ENCODE data around the gene ANKRD55. TPM values are rescaled to one million over a fixed set of nuclear protein-coding genes. Genes with fewer than 3 reads are reported as not detected.
A peak's percentile ranks its signal among the peaks of the same experiment; 100 is the strongest.
"Not testable (repeated sequence)": the region's sequence is repeated elsewhere in the genome, so short reads cannot be mapped to it uniquely, and the experiment has no call there.

The ANKRD55 gene
- total RNA-seq, 4 donors from 2014 or later, result 0.09 TPM; not detected in 3

DNA sequence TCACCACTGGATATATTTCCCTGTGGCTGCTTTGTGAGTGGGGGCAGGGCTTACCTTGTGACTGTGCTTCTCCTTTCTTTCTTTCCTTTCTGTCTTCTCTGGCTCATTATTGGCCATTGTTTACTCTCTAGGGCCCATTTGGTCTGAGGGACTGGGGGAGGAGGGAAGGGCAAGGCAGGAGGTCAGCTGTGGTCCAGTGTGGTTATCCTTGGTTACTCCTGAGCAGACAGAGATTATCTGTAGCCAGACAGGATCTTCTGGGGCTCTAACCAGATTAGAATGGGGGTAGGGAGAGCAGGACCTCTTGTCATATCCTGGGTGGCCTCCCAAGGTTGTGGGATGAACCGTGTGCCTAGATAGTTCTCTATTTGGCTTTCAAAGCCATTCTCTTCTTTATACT lies 71.2 kb downstream of the ANKRD55 start:
- Histone ChIP-seq H3K4me1 (peaks cover 0 to 4% (median 0%) of the 10 kb centered on the region in 3 donors), H3K9me3 (no peaks in the 10 kb centered on the region), H3K27me3 (peaks cover 0 to 3% (median 0%) of the 10 kb centered on the region in 4 donors), H3K4me3 (no peak overlapping the region), H3K36me3 (no peaks in the 10 kb centered on the region), H3K27ac (no peak overlapping the region)
- WGBS, 2 donors, result 80% methylated on average over 1 of the region's 1 CpG
- no peak for TF ChIP-seq POLR2A (IDR thresholded peaks at IDR 0.05)
- TF ChIP-seq, protein P1, sequence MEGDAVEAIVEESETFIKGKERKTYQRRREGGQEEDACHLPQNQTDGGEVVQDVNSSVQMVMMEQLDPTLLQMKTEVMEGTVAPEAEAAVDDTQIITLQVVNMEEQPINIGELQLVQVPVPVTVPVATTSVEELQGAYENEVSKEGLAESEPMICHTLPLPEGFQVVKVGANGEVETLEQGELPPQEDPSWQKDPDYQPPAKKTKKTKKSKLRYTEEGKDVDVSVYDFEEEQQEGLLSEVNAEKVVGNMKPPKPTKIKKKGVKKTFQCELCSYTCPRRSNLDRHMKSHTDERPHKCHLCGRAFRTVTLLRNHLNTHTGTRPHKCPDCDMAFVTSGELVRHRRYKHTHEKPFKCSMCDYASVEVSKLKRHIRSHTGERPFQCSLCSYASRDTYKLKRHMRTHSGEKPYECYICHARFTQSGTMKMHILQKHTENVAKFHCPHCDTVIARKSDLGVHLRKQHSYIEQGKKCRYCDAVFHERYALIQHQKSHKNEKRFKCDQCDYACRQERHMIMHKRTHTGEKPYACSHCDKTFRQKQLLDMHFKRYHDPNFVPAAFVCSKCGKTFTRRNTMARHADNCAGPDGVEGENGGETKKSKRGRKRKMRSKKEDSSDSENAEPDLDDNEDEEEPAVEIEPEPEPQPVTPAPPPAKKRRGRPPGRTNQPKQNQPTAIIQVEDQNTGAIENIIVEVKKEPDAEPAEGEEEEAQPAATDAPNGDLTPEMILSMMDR (IDR thresholded peaks at IDR 0.05), result no peak
- intact Hi-C loops (cut with DNase I), result no loop called here
- DNase-seq, result no peak

DNA sequence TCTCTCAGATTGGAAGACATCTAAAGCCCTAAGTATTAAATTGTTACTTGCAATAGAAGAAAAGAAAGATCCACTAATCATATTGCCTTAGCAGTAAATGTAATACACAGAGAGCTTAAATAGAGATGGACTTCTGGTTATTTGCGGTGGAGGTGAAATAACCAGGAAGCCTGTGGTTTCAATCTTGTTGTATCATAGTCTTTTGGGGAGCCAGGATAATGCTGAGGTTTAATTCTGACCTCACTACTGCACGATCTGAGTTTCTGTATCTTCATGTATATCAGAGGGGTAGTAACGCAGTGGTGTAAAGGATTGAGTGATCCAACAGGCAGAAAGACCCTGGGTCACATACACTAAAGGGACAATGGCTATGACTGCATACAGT lies 71.7 kb downstream of the ANKRD55 start:
- Histone ChIP-seq H3K36me3 (no peaks in the 10 kb centered on the region), H3K27me3 (peaks cover 0 to 3% (median 0%) of the 10 kb centered on the region in 4 donors), H3K4me1 (peaks cover 0 to 4% (median under 1%) of the 10 kb centered on the region in 3 donors), H3K4me3 (no peak overlapping the region), H3K27ac (no peak overlapping the region), H3K9me3 (no peaks in the 10 kb centered on the region)
- WGBS, 2 donors, result 74 to 84% methylated on average over 3 of the region's 3 CpGs
- intact Hi-C loops (cut with DNase I), result no loop called here
- TF ChIP-seq, protein P1 (IDR thresholded peaks at IDR 0.05), result no peak
- TF ChIP-seq POLR2A (IDR thresholded peaks at IDR 0.05), result no peak
- no peak for DNase-seq

- H3K4me3 ChIP-seq, result no peak overlapping the region
- DNase-seq, result no peak
- intact Hi-C loops (cut with DNase I), result no loop called here
- WGBS, 2 donors, result 78 to 100% methylated on average over 2 to 3 of the region's 4 CpGs
- TF ChIP-seq POLR2A (IDR thresholded peaks at IDR 0.05), result no peak
- TF ChIP-seq, protein P1 (IDR thresholded peaks at IDR 0.05), result no peak
- no peaks in the 10 kb centered on the region for H3K9me3 ChIP-seq
- H3K27me3 ChIP-seq, result peaks cover 0 to 3% (median 0%) of the 10 kb centered on the region in 4 donors
- no peaks in the 10 kb centered on the region for H3K36me3 ChIP-seq
- H3K4me1 ChIP-seq, result peaks cover 0 to 6% (median 4%) of the 10 kb centered on the region in 3 donors
- no peak overlapping the region for H3K27ac ChIP-seq
Measured at GRCh38 chr5:56160723-56161438, 72.2 kb downstream of the ANKRD55 start.

GRCh38 chr5:56159521-56159947 lies 73.6 kb downstream of the ANKRD55 start:
- H3K4me3 ChIP-seq, result no peak overlapping the region
- TF ChIP-seq POLR2A (IDR thresholded peaks at IDR 0.05), result no peak
- TF ChIP-seq, protein P1 (IDR thresholded peaks at IDR 0.05), result no peak
- intact Hi-C loops (cut with DNase I), result no loop called here
- 75 to 76% methylated on average over 4 to 7 of the region's 7 CpGs for WGBS, 2 donors
- DNase-seq, result no peak
- no peaks in the 10 kb centered on the region for H3K36me3 ChIP-seq
- H3K27ac ChIP-seq, result peak overlapping the region in 1 of 4 donors; percentile 44
- no peaks in the 10 kb centered on the region for H3K9me3 ChIP-seq
- H3K4me1 ChIP-seq, result peaks cover 0 to 13% (median 3%) of the 10 kb centered on the region in 3 donors
- peaks cover 0 to 3% (median 0%) of the 10 kb centered on the region in 4 donors for H3K27me3 ChIP-seq

DNA sequence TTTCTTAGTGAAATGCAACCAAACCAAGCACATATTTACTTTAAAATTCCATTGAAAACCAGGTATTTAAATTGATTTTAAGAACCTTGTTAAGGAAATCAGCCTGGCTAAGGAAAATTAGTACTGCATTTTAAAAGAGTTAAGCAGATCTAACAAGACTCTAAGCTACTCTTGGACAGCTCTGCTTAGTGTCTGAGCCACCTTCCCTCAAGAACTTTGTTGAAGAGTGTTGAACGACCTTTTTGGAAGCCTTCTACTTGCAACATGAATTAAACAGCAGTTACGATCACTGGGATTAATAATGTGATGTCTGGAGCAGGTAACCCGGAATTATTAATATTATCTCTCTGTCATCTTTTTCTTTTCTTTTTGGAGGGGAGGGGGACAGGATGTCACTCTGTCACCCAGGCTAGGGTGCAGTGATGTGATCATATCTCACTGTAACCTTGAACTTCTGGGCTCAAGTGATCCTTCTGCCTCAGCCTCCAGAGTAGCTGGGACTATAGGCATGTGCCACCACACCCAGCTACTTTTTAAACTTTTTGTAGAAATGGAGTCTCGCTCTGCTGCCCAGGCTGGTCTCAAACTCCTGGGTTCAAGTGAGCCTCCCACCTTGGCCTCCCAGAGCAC lies 74.7 kb downstream of the ANKRD55 start:
- peaks cover 0 to 13% (median 0%) of the 10 kb centered on the region in 3 donors for H3K4me1 ChIP-seq
- intact Hi-C loops (cut with DNase I), result no loop called here
- TF ChIP-seq POLR2A (IDR thresholded peaks at IDR 0.05), result no peak
- TF ChIP-seq, protein P1 (IDR thresholded peaks at IDR 0.05), result no peak
- no peak for DNase-seq
- H3K27ac ChIP-seq, result no peak overlapping the region
- H3K27me3 ChIP-seq, result peaks cover 0 to 3% (median 0%) of the 10 kb centered on the region in 4 donors
- H3K9me3 ChIP-seq, result no peaks in the 10 kb centered on the region
- WGBS, 2 donors, result 83 to 93% methylated on average over 4 of the region's 4 CpGs
- H3K36me3 ChIP-seq, result no peaks in the 10 kb centered on the region
- H3K4me3 ChIP-seq, result no peak overlapping the region

DNA sequence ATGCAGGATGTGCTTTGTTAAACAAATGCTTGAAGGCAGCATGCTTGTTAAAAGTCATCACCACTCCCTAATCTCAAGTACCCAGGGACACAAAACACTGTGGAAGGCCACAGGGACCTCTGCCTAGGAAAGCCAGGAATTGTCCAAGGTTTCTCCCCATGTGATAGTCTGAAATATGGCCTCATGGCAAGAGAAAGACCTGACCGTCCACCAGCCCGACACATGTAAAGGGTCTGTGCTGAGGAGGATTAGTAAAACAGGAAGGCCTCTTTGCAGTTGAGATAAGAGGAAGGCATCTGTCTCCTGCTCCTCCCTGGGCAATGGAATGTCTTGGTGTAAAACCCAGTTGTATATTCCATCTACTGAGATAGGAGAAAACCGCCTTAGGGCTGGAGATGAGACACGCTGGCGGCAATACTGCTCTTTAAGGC lies 75.9 kb downstream of the ANKRD55 start:
- intact Hi-C loops (cut with DNase I); H3K27ac ChIP-seq; H3K9me3 ChIP-seq; H3K4me3 ChIP-seq; DNase-seq; H3K27me3 ChIP-seq; H3K36me3 ChIP-seq: not testable (repeated sequence)
- peaks cover 0 to 13% (median 0%) of the 10 kb centered on the region in 3 donors for H3K4me1 ChIP-seq
- WGBS, 2 donors, result 63 to 94% methylated on average over 4 to 5 of the region's 5 CpGs

DNA sequence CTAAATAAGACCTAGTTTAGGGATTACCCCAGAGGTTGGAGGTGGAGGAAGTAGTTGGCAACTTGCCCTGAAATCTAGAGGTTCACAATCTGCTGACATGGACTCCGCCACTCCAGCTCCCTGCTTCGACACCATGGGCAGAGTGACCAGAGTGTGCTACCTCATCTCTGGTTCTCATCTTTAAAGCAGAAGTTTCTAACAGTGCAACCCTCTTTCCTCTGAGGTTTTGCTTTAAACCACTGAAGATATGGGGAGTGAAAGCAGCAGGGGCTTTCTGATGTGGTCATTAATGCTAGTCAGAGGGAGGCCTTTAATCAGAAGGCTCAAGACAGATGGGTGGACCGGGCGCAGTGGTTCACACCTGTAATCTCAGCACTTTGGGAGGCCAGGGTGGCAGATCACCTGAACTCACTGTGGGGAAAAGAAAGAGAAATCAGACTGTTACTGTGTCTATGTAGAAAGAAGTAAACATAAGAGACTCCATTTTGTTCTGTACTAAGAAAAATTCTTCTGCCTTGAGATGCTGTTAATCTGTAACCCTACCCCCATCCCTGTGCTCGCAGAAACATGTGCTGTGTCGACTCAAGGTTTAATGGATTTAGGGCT lies 76.4 kb downstream of the ANKRD55 start:
- H3K36me3 ChIP-seq; DNase-seq; H3K9me3 ChIP-seq; intact Hi-C loops (cut with DNase I); H3K4me3 ChIP-seq; H3K27me3 ChIP-seq: not testable (repeated sequence)
- Histone ChIP-seq H3K4me1 (peaks cover 0 to 13% (median 0%) of the 10 kb centered on the region in 3 donors), H3K27ac (peak overlapping the region in 1 of 4 donors; percentile 48)
- 61 to 64% methylated on average over 5 to 6 of the region's 6 CpGs for WGBS, 2 donors
